Measurements from ENCODE around the gene SLC35F3.
"Not testable (repeated sequence)": the region's sequence is repeated elsewhere in the genome, so short reads cannot be mapped to it uniquely, and the experiment has no call there.

Gene SLC35F3

DNA sequence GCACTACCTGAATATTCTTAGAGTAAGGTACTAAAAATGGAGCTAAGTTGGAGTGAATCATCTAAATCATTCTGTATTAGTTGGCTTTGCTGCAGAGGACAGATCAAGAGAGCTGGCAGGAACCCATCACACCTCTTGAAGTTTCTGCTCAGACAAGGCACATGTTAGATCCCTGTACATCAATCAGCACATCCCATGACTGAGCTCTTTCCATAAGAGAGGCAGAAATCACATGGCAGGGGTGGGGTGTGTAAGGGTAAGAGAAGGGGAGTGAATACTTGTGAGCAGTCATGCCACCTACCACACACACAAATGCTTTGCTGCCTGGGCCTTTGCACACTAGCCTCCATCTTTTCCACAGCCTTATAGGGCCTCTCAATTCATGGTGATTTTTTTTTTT is 214.4 kb downstream of the SLC35F3 start:
- Histone ChIP-seq H3K27ac (ENCODE audit: low read depth, low read length) (no peak overlapping the region), H3K4me3 (ENCODE audit: low read depth, low read length) (no peak overlapping the region), H3K79me2 (ENCODE audit: control insufficient read depth, insufficient read depth, low read length, unreplicated experiment) (no peaks in the 10 kb centered on the region), H3K4me1 (ENCODE audit: control insufficient read depth, insufficient read depth, low read length, unreplicated experiment) (no peaks in the 10 kb centered on the region), H3K36me3 (ENCODE audit: insufficient read depth, low read length) (no peaks in the 10 kb centered on the region), H3K27me3 (ENCODE audit: insufficient read depth, low read length) (peaks cover 19% of the 10 kb centered on the region; the same call in 1 of the 2 replicates), H2AFZ (ENCODE audit: low read length, unreplicated experiment) (no peak overlapping the region)

DNA sequence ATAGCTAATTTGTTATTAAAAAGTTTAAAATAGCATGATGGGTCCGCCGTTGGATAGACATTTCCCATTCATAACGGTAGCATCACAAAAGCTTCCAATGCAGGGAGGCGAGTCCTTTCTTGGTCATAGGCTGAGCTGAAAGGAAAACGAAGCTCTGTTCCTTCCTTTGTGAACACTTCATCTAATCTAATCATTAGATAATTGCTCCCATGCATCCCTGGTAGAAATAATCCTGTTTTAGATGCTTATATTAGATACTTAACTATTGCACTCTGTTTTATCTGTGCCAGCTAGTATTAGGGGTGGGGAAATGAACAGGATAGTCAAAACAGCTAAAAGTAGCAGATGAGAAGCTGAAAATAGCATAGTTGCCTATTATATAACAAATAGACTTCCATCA is 215.0 kb downstream of the SLC35F3 start:
- no peaks in the 10 kb centered on the region for H3K36me3 ChIP-seq (ENCODE audit: insufficient read depth, low read length)
- H3K4me1 ChIP-seq (ENCODE audit: control insufficient read depth, insufficient read depth, low read length, unreplicated experiment) = no peaks in the 10 kb centered on the region
- H3K27ac ChIP-seq (ENCODE audit: low read depth, low read length) = no peak overlapping the region
- no peak overlapping the region for H3K4me3 ChIP-seq (ENCODE audit: low read depth, low read length)
- no peak overlapping the region for H2AFZ ChIP-seq (ENCODE audit: low read length, unreplicated experiment)
- no peaks in the 10 kb centered on the region for H3K79me2 ChIP-seq (ENCODE audit: control insufficient read depth, insufficient read depth, low read length, unreplicated experiment)
- peaks cover 17% of the 10 kb centered on the region for H3K27me3 ChIP-seq (ENCODE audit: insufficient read depth, low read length)

DNA sequence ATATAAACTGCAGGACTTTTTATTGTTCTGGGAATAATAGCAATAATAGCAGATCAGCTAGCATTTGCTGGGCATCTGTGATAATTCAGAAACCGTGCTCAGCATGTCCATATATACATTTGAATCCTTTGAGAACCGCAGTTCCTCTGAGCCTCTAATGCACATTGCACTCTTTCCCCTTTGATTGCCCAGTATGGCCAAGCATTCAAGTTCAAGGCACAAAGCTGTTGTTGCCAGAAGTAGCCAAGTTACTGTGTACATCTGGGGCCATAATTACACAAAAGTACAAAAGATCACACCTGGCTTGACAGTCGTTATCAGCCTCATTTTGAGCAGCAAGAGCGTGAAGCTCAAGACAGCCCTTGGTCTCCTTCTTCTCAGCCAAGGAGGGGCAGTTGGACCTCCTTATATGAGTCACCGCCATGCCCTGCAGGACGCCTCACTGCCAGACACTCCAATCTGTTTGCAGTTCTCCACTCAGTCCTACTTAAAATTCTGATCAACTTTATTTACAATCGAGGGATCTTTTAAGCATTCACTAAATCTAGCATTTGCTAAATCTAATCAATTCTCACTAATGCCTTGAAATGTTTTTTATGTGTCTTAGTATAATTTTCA is 216.0 kb downstream of the SLC35F3 start:
- Histone ChIP-seq H2AFZ (ENCODE audit: low read length, unreplicated experiment) (no peak overlapping the region), H3K27me3 (ENCODE audit: insufficient read depth, low read length) (peaks cover 20% of the 10 kb centered on the region), H3K4me1 (ENCODE audit: control insufficient read depth, insufficient read depth, low read length, unreplicated experiment) (no peaks in the 10 kb centered on the region), H3K4me3 (ENCODE audit: low read depth, low read length) (no peak overlapping the region), H3K36me3 (ENCODE audit: insufficient read depth, low read length) (no peaks in the 10 kb centered on the region), H3K79me2 (ENCODE audit: control insufficient read depth, insufficient read depth, low read length, unreplicated experiment) (no peaks in the 10 kb centered on the region), H3K27ac (ENCODE audit: low read depth, low read length) (no peak overlapping the region)

GRCh38 chr1:234121659-234122058 is 217.2 kb downstream of the SLC35F3 start:
- H3K36me3 ChIP-seq (ENCODE audit: insufficient read depth, low read length); H3K4me1 ChIP-seq (ENCODE audit: control insufficient read depth, insufficient read depth, low read length, unreplicated experiment); H2AFZ ChIP-seq (ENCODE audit: low read length, unreplicated experiment); H3K4me3 ChIP-seq (ENCODE audit: low read depth, low read length); H3K27ac ChIP-seq (ENCODE audit: low read depth, low read length); H3K79me2 ChIP-seq (ENCODE audit: control insufficient read depth, insufficient read depth, low read length, unreplicated experiment): not testable (repeated sequence)
- peaks cover 28% of the 10 kb centered on the region for H3K27me3 ChIP-seq (ENCODE audit: insufficient read depth, low read length)

DNA sequence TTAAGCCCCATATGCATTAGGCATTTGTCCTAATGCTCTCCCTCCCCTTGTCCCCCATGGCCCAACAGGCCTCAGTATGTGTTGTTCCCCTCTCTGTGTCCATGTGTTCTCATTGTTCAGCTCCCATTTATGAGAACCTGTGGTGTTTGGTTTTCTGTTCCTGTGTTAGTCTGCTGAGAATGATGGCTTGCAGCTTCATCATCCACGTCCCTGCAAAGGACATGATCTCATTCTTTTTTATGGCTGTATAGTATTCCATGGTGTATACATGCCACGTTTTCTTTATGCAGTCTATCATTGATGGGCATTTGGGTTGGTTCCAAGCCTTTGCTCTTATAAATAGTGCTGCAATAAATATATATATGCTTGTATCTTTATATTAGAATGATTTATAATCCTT is 218.1 kb downstream of the SLC35F3 start:
- H3K36me3 ChIP-seq (ENCODE audit: insufficient read depth, low read length); H3K79me2 ChIP-seq (ENCODE audit: control insufficient read depth, insufficient read depth, low read length, unreplicated experiment); H3K4me1 ChIP-seq (ENCODE audit: control insufficient read depth, insufficient read depth, low read length, unreplicated experiment); H3K27ac ChIP-seq (ENCODE audit: low read depth, low read length); H3K4me3 ChIP-seq (ENCODE audit: low read depth, low read length); H2AFZ ChIP-seq (ENCODE audit: low read length, unreplicated experiment): not testable (repeated sequence)
- H3K27me3 ChIP-seq (ENCODE audit: insufficient read depth, low read length) = peaks cover 32% of the 10 kb centered on the region

DNA sequence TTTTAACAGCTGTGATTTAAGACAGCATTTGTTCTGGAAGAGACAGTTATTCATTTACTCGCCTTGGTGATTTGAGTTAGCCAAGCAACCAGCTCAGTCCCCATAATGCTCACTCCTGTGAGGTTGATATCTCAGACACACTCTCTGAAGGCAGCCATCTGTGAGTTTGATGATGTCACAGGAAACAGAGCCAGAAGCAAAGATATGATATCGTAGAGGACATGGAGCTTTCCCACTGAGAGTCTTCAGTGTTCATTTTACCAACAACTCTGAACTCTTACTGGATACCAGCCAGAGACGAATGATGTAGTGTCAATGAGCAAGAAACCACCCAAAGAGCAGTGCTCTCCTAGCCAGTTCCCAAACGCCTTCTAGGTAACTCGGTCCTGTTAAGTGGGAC is 219.4 kb downstream of the SLC35F3 start:
- Histone ChIP-seq H3K79me2 (ENCODE audit: control insufficient read depth, insufficient read depth, low read length, unreplicated experiment) (no peaks in the 10 kb centered on the region), H3K27me3 (ENCODE audit: insufficient read depth, low read length) (peaks cover 36% of the 10 kb centered on the region), H3K27ac (ENCODE audit: low read depth, low read length) (no peak overlapping the region), H3K4me1 (ENCODE audit: control insufficient read depth, insufficient read depth, low read length, unreplicated experiment) (no peaks in the 10 kb centered on the region), H3K36me3 (ENCODE audit: insufficient read depth, low read length) (no peaks in the 10 kb centered on the region), H2AFZ (ENCODE audit: low read length, unreplicated experiment) (no peak overlapping the region), H3K4me3 (ENCODE audit: low read depth, low read length) (no peak overlapping the region)

DNA sequence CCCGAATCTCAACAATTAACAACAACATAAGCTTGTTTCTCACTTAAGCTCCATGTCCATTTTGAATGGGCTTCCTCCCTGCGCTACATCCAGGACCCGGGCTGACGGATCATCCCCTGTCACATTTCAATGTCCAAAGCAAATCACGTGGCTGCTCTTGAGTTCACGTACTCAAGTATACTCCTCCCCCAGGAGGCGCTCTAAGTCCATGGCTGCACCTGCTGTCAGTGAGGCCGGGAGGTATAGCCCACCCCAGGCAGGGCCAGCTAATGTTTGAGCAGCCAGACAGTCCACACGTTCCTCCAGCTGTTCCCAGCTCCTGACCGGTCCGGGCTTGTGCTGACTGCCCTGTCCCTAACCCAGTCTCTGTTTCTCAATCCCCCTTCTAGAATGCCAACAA is 220.8 kb downstream of the SLC35F3 start:
- H3K36me3 ChIP-seq (ENCODE audit: insufficient read depth, low read length) = no peaks in the 10 kb centered on the region
- no peak overlapping the region for H3K27ac ChIP-seq (ENCODE audit: low read depth, low read length)
- no peaks in the 10 kb centered on the region for H3K4me1 ChIP-seq (ENCODE audit: control insufficient read depth, insufficient read depth, low read length, unreplicated experiment)
- H3K79me2 ChIP-seq (ENCODE audit: control insufficient read depth, insufficient read depth, low read length, unreplicated experiment) = no peaks in the 10 kb centered on the region
- H3K27me3 ChIP-seq (ENCODE audit: insufficient read depth, low read length) = peaks cover 36% of the 10 kb centered on the region
- H3K4me3 ChIP-seq (ENCODE audit: low read depth, low read length) = no peak overlapping the region
- H2AFZ ChIP-seq (ENCODE audit: low read length, unreplicated experiment) = no peak overlapping the region

- Histone ChIP-seq H3K27ac (ENCODE audit: low read depth, low read length) (no peak overlapping the region), H3K36me3 (ENCODE audit: insufficient read depth, low read length) (no peaks in the 10 kb centered on the region), H2AFZ (ENCODE audit: low read length, unreplicated experiment) (no peak overlapping the region)
Observed at GRCh38 chr1:234125714-234126113, 221.2 kb downstream of the SLC35F3 start.

DNA sequence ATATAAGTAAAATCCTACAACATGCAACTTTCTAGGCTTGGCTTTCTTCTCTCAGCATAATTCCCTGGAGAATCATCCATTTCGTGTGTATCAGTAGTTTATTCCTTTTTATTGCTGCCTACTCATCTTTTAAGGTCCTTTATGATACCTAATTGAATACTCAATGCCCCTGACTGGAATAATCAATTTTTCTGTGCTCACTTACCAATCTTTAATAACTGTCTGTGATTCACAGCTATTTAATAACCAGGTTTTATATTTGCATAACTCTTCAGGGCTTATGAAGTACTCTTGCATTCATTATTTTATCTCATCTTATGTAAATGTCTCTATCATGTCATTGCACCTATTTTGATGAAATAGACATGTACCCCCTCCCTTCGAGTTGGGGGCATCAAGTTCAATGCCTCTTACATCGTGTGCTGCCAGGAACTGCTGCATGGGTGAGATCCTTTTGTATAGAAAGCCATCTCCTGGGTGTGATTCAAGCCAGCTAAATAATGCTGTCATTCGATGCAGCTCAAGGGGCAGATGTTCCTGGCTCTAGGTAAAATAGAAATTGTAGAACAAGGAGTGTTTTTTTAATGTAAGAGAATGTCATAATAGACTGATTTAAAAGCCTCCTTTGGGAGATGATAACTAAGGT is 222.7 kb downstream of the SLC35F3 start:
- no peaks in the 10 kb centered on the region for H3K36me3 ChIP-seq (ENCODE audit: insufficient read depth, low read length)
- H3K27me3 ChIP-seq (ENCODE audit: insufficient read depth, low read length) = peaks cover 39% of the 10 kb centered on the region
- no peak overlapping the region for H3K27ac ChIP-seq (ENCODE audit: low read depth, low read length)
- no peak overlapping the region for H3K4me3 ChIP-seq (ENCODE audit: low read depth, low read length)
- H2AFZ ChIP-seq (ENCODE audit: low read length, unreplicated experiment) = no peak overlapping the region
- H3K4me1 ChIP-seq (ENCODE audit: control insufficient read depth, insufficient read depth, low read length, unreplicated experiment) = no peaks in the 10 kb centered on the region
- no peaks in the 10 kb centered on the region for H3K79me2 ChIP-seq (ENCODE audit: control insufficient read depth, insufficient read depth, low read length, unreplicated experiment)

More at GRCh38 chr1:234125714-234126113, 221.2 kb downstream of the SLC35F3 start:
- Histone ChIP-seq H3K79me2 (ENCODE audit: control insufficient read depth, insufficient read depth, low read length, unreplicated experiment) (no peaks in the 10 kb centered on the region), H3K4me1 (ENCODE audit: control insufficient read depth, insufficient read depth, low read length, unreplicated experiment) (no peaks in the 10 kb centered on the region), H3K4me3 (ENCODE audit: low read depth, low read length) (no peak overlapping the region), H3K27me3 (ENCODE audit: insufficient read depth, low read length) (peaks cover 36% of the 10 kb centered on the region)

GRCh38 chr1:234132795-234133194 is 228.3 kb downstream of the SLC35F3 start:
- Histone ChIP-seq H3K4me3 (ENCODE audit: low read depth, low read length) (no peak overlapping the region), H3K4me1 (ENCODE audit: control insufficient read depth, insufficient read depth, low read length, unreplicated experiment) (no peaks in the 10 kb centered on the region), H3K36me3 (ENCODE audit: insufficient read depth, low read length) (no peaks in the 10 kb centered on the region), H2AFZ (ENCODE audit: low read length, unreplicated experiment) (no peak overlapping the region), H3K27ac (ENCODE audit: low read depth, low read length) (no peak overlapping the region), H3K79me2 (ENCODE audit: control insufficient read depth, insufficient read depth, low read length, unreplicated experiment) (no peaks in the 10 kb centered on the region), H3K27me3 (ENCODE audit: insufficient read depth, low read length) (peaks cover 24% of the 10 kb centered on the region; the same call in 1 of the 2 replicates)

GRCh38 chr1:234134878-234135277 is 230.4 kb downstream of the SLC35F3 start:
- H3K4me3 ChIP-seq (ENCODE audit: low read depth, low read length) = no peak overlapping the region
- H3K36me3 ChIP-seq (ENCODE audit: insufficient read depth, low read length) = no peaks in the 10 kb centered on the region
- H3K4me1 ChIP-seq (ENCODE audit: control insufficient read depth, insufficient read depth, low read length, unreplicated experiment) = no peaks in the 10 kb centered on the region
- no peak overlapping the region for H2AFZ ChIP-seq (ENCODE audit: low read length, unreplicated experiment)
- H3K27ac ChIP-seq (ENCODE audit: low read depth, low read length) = no peak overlapping the region
- peaks cover 18% of the 10 kb centered on the region; the same call in 1 of the 2 replicates for H3K27me3 ChIP-seq (ENCODE audit: insufficient read depth, low read length)
- H3K79me2 ChIP-seq (ENCODE audit: control insufficient read depth, insufficient read depth, low read length, unreplicated experiment) = no peaks in the 10 kb centered on the region

Data from ACC112 (cell line).